Esophagus squamous epithelium (tissue), 5 donors: Measurements from ENCODE around the gene CCR5. TPM values are rescaled to one million over a fixed set of nuclear protein-coding genes. Genes with fewer than 3 reads are reported as not detected.

Experiments used
- DNase-seq: peaks from one replicate; lab custom pipeline; 2025; lab: John Stamatoyannopoulos, UW
- H3K27ac ChIP-seq, 4 donors: fragments of 200-600 bp; sonication (generic); one replicate each; pipeline ENCODE4 v1.5.1; 2016 to 2019; ENCODE audit warnings: mild to moderate bottlenecking in 1 of 4
- H3K27me3 ChIP-seq, 4 donors: fragments of 200-600 bp; sonication (generic); 1 replicate in 3 of 4; 2 replicates in 1 of 4; pipeline versions ENCODE4 v1.5.1 to v1.6.0; 2017 to 2021; ENCODE audit warnings: antibody characterized with exemption in 1 of 4
- H3K36me3 ChIP-seq, 3 donors: fragments of 200-600 bp; sonication (generic); one replicate each; pipeline ENCODE4 v1.5.1; 2016 to 2019
- H3K4me1 ChIP-seq, 3 donors: fragments of 200-600 bp; sonication (generic); one replicate each; pipeline ENCODE4 v1.5.1; 2017 to 2019
- H3K4me3 ChIP-seq, 4 donors: fragments of 200-600 bp; sonication (generic); 1 replicate in 3 of 4; 2 replicates in 1 of 4; pipeline ENCODE4 v1.5.1; 2016 to 2019; ENCODE audit warnings: mild to moderate bottlenecking in 2 of 4, moderate library complexity in 1 of 4
- H3K9me3 ChIP-seq, 3 donors: fragments of 200-600 bp; sonication (generic); one replicate each; pipeline ENCODE4 v1.5.1; 2016 to 2019
- POLR2A ChIP-seq, 4 donors: fragments of 450-650 bp; IDR thresholded peaks; one replicate each; pipeline ENCODE4 v1.6.1; 2017; ENCODE audit warnings: antibody characterized with exemption in 4 of 4, mild to moderate bottlenecking in 4 of 4, moderate library complexity in 3 of 4
- WGBS, 2 donors: methylation state at CpG; one replicate each; pipeline ENCODE4 v1.1.5; 2018; 5-methylcytosine and 5-hydroxymethylcytosine counted together
- intact Hi-C: fragments of 100-400 bp; cut with DNase I; formaldehyde crosslinking; loops from one replicate; pipeline ENCODE4 v1.15.0; 2022
- total RNA-seq, 4 donors: library from RNA; depleted of rRNA; stranded (reverse); fragments of >200 nt; gene quantifications; one replicate each; pipeline ENCODE4 v1.1.0, GENCODE V29; 2016
- TF ChIP-seq, protein P1 (sequence below), 6 experiments: fragments of 450-650 bp in 4 of 6; fragments of 200-600 bp in 2 of 6; sonication (generic) in 2 of 6; IDR thresholded peaks; one replicate each; pipeline ENCODE4 v1.5.1; 2016 to 2019; ENCODE audit warnings: antibody characterized with exemption in 6 of 6, mild to moderate bottlenecking in 4 of 6, moderate library complexity in 4 of 6
- donor health status: DM: yes; HTN: yes; CAD: no.

CCR5 gene
- total RNA-seq, 4 donors from 2014 or later = 0.61 to 2.5 (median 0.93) TPM

DNA sequence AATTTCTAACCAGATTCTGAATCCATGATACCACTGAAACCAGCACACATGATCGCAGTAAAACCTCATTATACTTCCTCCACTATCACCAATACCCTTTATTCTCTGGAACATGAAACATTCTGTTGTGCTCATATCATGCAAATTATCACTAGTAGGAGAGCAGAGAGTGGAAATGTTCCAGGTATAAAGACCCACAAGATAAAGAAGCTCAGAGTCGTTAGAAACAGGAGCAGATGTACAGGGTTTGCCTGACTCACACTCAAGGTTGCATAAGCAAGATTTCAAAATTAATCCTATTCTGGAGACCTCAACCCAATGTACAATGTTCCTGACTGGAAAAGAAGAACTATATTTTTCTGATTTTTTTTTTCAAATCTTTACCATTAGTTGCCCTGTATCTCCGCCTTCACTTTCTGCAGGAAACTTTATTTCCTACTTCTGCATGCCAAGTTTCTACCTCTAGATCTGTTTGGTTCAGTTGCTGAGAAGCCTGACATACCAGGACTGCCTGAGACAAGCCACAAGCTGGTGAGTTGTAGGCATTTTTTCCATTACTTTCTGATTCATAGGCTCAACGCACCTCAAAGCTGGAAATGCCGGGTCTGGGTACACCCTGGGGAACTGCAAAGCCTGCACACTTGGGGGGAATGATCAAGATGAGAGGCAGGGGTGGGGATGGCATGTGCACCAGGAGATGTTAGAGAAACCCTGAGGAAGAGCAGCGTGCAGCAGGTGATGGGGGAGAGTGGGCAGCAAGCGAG lies 16.9 kb upstream of the CCR5 start, which contains the start of gene CCR2:
Gene CCR2 (plus strand): TSS at position 465 of the 764 bp plus-strand sequence. CDS start 3,417 bp downstream, outside the sequence.
- intact Hi-C loops = no loop called here
- no peak for DNase-seq
- 74 to 75% methylated on average over 4 to 5 of the region's 7 CpGs for WGBS, 2 donors
- H3K4me3 ChIP-seq = peak within 1 kb of the TSS in 2 of 4 donors; percentile 8 to 40
- H3K27me3 ChIP-seq = peaks cover 0 to 76% (median 0%) of the 10 kb centered on the region in 4 donors
- peak within 1 kb of the TSS in 2 of 4 donors; percentile 17 to 62 for H3K27ac ChIP-seq
- no peaks in the 10 kb centered on the region for H3K36me3 ChIP-seq
- H3K9me3 ChIP-seq = no peaks in the 10 kb centered on the region
- TF ChIP-seq, protein P1, sequence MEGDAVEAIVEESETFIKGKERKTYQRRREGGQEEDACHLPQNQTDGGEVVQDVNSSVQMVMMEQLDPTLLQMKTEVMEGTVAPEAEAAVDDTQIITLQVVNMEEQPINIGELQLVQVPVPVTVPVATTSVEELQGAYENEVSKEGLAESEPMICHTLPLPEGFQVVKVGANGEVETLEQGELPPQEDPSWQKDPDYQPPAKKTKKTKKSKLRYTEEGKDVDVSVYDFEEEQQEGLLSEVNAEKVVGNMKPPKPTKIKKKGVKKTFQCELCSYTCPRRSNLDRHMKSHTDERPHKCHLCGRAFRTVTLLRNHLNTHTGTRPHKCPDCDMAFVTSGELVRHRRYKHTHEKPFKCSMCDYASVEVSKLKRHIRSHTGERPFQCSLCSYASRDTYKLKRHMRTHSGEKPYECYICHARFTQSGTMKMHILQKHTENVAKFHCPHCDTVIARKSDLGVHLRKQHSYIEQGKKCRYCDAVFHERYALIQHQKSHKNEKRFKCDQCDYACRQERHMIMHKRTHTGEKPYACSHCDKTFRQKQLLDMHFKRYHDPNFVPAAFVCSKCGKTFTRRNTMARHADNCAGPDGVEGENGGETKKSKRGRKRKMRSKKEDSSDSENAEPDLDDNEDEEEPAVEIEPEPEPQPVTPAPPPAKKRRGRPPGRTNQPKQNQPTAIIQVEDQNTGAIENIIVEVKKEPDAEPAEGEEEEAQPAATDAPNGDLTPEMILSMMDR (IDR thresholded peaks at IDR 0.05) = no peak
- TF ChIP-seq POLR2A (IDR thresholded peaks at IDR 0.05) = no peak
- peaks cover 0 to 6% (median 0%) of the 10 kb centered on the region in 3 donors for H3K4me1 ChIP-seq

DNA sequence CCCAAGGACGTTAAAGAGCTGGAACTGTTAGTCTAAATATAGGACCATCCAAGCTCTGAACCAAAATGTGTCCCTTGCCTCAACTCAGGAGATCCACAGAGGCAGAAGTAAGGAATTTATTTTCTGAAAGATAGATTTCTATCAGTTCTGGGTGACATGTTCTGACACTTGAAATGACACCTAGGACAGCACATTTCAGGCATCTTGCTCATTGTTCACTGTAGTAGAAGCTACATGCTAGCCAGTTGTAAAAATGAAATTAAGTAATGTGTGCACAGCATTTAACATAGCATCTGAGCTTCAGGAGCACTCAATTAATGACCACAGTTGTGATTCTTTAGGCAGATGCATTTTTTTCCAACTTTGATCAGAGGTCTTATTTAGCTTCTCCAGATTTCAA lies 16.3 kb upstream of the CCR5 start:
- intact Hi-C loops = no loop called here
- 29 to 50% methylated on average over 1 of the region's 1 CpG for WGBS, 2 donors
- no peak for DNase-seq
- no peaks in the 10 kb centered on the region for H3K36me3 ChIP-seq
- peaks cover 0 to 74% (median 0%) of the 10 kb centered on the region in 4 donors for H3K27me3 ChIP-seq
- H3K4me1 ChIP-seq = peaks cover 0 to 9% (median 0%) of the 10 kb centered on the region in 3 donors
- peak overlapping the region in 2 of 4 donors; percentile 17 to 62 for H3K27ac ChIP-seq
- TF ChIP-seq, protein P1 (IDR thresholded peaks at IDR 0.05) = no peak
- H3K9me3 ChIP-seq = no peaks in the 10 kb centered on the region
- H3K4me3 ChIP-seq = peak overlapping the region in 2 of 4 donors; percentile 8 to 40

DNA sequence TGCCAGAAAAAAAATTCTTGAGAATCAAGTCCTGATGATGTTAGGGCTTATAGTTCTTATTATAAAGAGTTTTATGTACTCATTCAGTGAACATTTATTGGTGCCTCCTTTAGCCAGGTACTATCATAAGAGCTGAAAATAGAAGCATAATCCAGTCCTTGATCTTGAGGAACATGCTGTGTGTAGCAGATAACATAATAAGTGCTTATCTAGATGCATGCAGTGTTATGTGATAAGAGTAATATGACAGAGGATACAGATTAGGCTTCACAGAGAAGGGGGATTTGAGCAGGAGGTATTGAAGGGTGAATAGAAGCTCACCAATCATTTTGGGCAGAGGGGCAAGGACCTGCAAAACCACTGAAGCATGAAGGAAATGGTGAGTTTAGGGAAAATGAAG lies 15.8 kb upstream of the CCR5 start:
- Histone ChIP-seq H3K36me3 (no peaks in the 10 kb centered on the region), H3K9me3 (no peaks in the 10 kb centered on the region), H3K27ac (no peak overlapping the region), H3K4me1 (peaks cover 0 to 14% (median 0%) of the 10 kb centered on the region in 3 donors), H3K4me3 (peak overlapping the region in 2 of 4 donors; percentile 3 to 40), H3K27me3 (peaks cover 0 to 75% (median 0%) of the 10 kb centered on the region in 4 donors)
- no peak for TF ChIP-seq POLR2A (IDR thresholded peaks at IDR 0.05)
- TF ChIP-seq, protein P1 (IDR thresholded peaks at IDR 0.05) = no peak
- intact Hi-C loops = no loop called here
- DNase-seq = no peak

DNA sequence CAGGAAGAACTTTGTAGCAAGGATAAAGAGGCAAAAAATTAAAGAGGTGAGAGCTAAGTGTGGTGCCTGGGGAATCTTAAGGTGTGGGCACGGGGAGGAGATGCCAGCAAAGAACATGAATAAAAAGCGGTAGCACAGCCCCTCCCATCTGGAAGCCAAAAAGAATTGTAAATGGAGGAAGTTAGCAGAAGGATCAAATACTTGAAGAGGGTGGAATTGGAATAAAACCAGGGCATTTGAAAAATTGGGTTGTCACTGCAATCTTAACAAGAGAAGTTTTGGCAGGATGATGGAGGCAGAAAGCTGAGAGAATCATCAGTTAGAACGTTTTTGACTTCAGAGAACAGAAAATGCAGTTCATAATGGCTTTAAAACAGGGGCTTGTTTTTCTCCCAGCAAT lies 14.5 kb upstream of the CCR5 start:
- no peak overlapping the region for H3K4me3 ChIP-seq
- WGBS, 2 donors = 28 to 30% methylated on average over 3 of the region's 3 CpGs

More for the DNA sequence above, 14.5 kb upstream of the CCR5 start:
- Histone ChIP-seq H3K4me1 (peaks cover 0 to 27% (median 0%) of the 10 kb centered on the region in 3 donors), H3K9me3 (no peaks in the 10 kb centered on the region), H3K27ac (no peak overlapping the region), H3K27me3 (peaks cover 0 to 65% (median 0%) of the 10 kb centered on the region in 4 donors), H3K36me3 (no peaks in the 10 kb centered on the region)
- no peak for TF ChIP-seq POLR2A (IDR thresholded peaks at IDR 0.05)
- TF ChIP-seq, protein P1 (IDR thresholded peaks at IDR 0.05) = no peak
- no peak for DNase-seq
- intact Hi-C loops = no loop called here
